H1 (cell line): ENCODE measurements around the gene SLC22A23. TPM values are rescaled to one million over a fixed set of nuclear protein-coding genes. Genes with fewer than 3 reads are reported as not detected.

Source experiments
- CTCF ChIA-PET: fragments of 300-600 bp; sonication (Branson Sonifier 250); formaldehyde crosslinking; loops from one replicate; lab custom pipeline; 2021; ENCODE audit not compliant: partially characterized antibody; lab: Charles Lee
- POLR2A ChIA-PET: fragments of 300-600 bp; sonication (Branson Sonifier 250); formaldehyde crosslinking; loops from one replicate; lab custom pipeline; 2021; ENCODE audit warnings: inconsistent platforms; ENCODE audit not compliant: partially characterized antibody; lab: Charles Lee
- DNase-seq, 2 experiments: peaks; one replicate each; pipeline versions ENCODE4 v3.0.0 to v3.0.0-alpha.2; 2010 to 2022; ENCODE audit warnings: low spot score in 2 of 2, low read depth in 1 of 2, mixed read lengths in 1 of 2
- FAIRE-seq: peaks from 2 replicates; lab custom pipeline; 2011; peaks lifted over from hg19 to GRCh38; lab: Jason Lieb, UNC
- H2AFZ ChIP-seq: 2 replicates; pipeline ENCODE4 v1.8.1; 2012; ENCODE audit warnings: low read length, inconsistent platforms
- H2AK5ac ChIP-seq: 2 replicates; pipeline ENCODE4 v1.6.1; 2013; ENCODE audit warnings: low read depth, low read length
- H2BK120ac ChIP-seq: replicated peaks from 2 replicates; pipeline ENCODE3; 2013; ENCODE audit warnings: low read depth, low read length, inconsistent platforms
- H2BK12ac ChIP-seq: 2 replicates; pipeline ENCODE4 v1.6.1; 2013; ENCODE audit warnings: low read depth, low read length
- H2BK15ac ChIP-seq: 2 replicates; pipeline ENCODE4 v1.6.1; 2013; ENCODE audit warnings: low read length
- H2BK20ac ChIP-seq: 2 replicates; pipeline ENCODE4 v1.6.1; 2013; ENCODE audit warnings: low read length
- H2BK5ac ChIP-seq: 2 replicates; pipeline ENCODE4 v1.6.1; 2013; ENCODE audit warnings: low read depth, low read length
- H3K14ac ChIP-seq: 2 replicates; pipeline ENCODE4 v1.6.1; 2013; ENCODE audit warnings: inconsistent platforms; ENCODE audit not compliant: insufficient read length
- H3K18ac ChIP-seq: 2 replicates; pipeline ENCODE4 v1.6.1; 2013; ENCODE audit warnings: low read length; ENCODE audit errors: extremely low read depth
- H3K23ac ChIP-seq: 2 replicates; pipeline ENCODE4 v1.6.1; 2013; ENCODE audit warnings: inconsistent platforms; ENCODE audit not compliant: insufficient read length
- H3K23me2 ChIP-seq: 2 replicates; pipeline ENCODE4 v1.6.1; 2013; ENCODE audit warnings: low read depth, low read length
- H3K27ac ChIP-seq: 2 replicates; pipeline ENCODE4 v1.6.1; 2011; ENCODE audit warnings: low read depth, low read length, inconsistent platforms
- H3K27me3 ChIP-seq, 4 experiments: replicated peaks in 1 of 4; 1 replicate in 1 of 4; 2 replicates in 3 of 4; pipeline versions ENCODE4 v1.6.1 to v1.8.1; 2011 to 2013; ENCODE audit warnings: low read length in 3 of 4, mild to moderate bottlenecking in 3 of 4, inconsistent platforms in 2 of 4, mixed read lengths in 2 of 4, moderate library complexity in 1 of 4; ENCODE audit not compliant: control insufficient read depth in 3 of 4, insufficient read depth in 3 of 4; ENCODE audit errors: extremely low read depth in 1 of 4
- H3K36me3 ChIP-seq, 4 experiments: 2 replicates each; pipeline versions ENCODE4 v1.6.1 to v1.8.1; 2011 to 2013; ENCODE audit warnings: mild to moderate bottlenecking in 4 of 4, low read length in 3 of 4, moderate library complexity in 2 of 4, control low read depth in 1 of 4, inconsistent platforms in 1 of 4; ENCODE audit not compliant: insufficient read depth in 4 of 4, control insufficient read depth in 2 of 4
- H3K4ac ChIP-seq: replicated peaks from 2 replicates; pipeline ENCODE3; 2013; ENCODE audit warnings: low read length, low read depth, mixed read lengths, inconsistent platforms; ENCODE audit not compliant: insufficient read length
- H3K4me1 ChIP-seq, 4 experiments: replicated peaks in 1 of 4; 1 replicate in 1 of 4; 2 replicates in 3 of 4; pipeline versions ENCODE4 v1.6.1 to v1.8.1; 2011 to 2013; ENCODE audit warnings: low read length in 3 of 4, inconsistent platforms in 2 of 4, mixed read lengths in 1 of 4; ENCODE audit not compliant: insufficient read depth in 4 of 4, control insufficient read depth in 3 of 4
- H3K4me2 ChIP-seq, 2 experiments: 2 replicates each; pipeline versions ENCODE4 v1.6.1 to v1.8.1; 2011 to 2013; ENCODE audit warnings: low read depth in 2 of 2, low read length in 2 of 2, control low read depth in 1 of 2, inconsistent platforms in 1 of 2, mild to moderate bottlenecking in 1 of 2; ENCODE audit not compliant: insufficient read depth in 1 of 2
- H3K4me3 ChIP-seq, 4 experiments: fragments of 200-600, 300-600 bp in 1 of 4; sonication (generic), shearing (Covaris generic), sonication (Bioruptor Twin) in 1 of 4; 2 replicates each; pipeline versions ENCODE4 v1.5.1 to v1.8.1; 2011 to 2016; ENCODE audit warnings: low read length in 4 of 4, low read depth in 3 of 4, control low read depth in 2 of 4, inconsistent platforms in 2 of 4, mild to moderate bottlenecking in 2 of 4, mixed read lengths in 1 of 4, moderate library complexity in 1 of 4; ENCODE audit not compliant: insufficient read depth in 2 of 4; ENCODE audit errors: extremely low read depth in 1 of 4
- H3K56ac ChIP-seq: replicated peaks from 2 replicates; pipeline ENCODE3; 2013; ENCODE audit warnings: low read depth, mild to moderate bottlenecking, mixed read lengths, low read length, inconsistent platforms; ENCODE audit not compliant: insufficient read length
- H3K79me1 ChIP-seq: 2 replicates; pipeline ENCODE4 v1.6.1; 2013; ENCODE audit warnings: low read depth, low read length, control low read depth
- H3K79me2 ChIP-seq, 2 experiments: 2 replicates each; pipeline versions ENCODE4 v1.6.1 to v1.8.1; 2012 to 2013; ENCODE audit warnings: low read length in 2 of 2, mild to moderate bottlenecking in 2 of 2, inconsistent platforms in 1 of 2; ENCODE audit not compliant: insufficient read depth in 2 of 2, control insufficient read depth in 1 of 2
- H3K9ac ChIP-seq, 4 experiments: replicated peaks in 1 of 4; 1 replicate in 1 of 4; 2 replicates in 3 of 4; pipeline versions ENCODE4 v1.6.1 to v1.8.1; 2011 to 2013; ENCODE audit warnings: low read depth in 3 of 4, low read length in 3 of 4, control low read depth in 2 of 4, mild to moderate bottlenecking in 2 of 4, moderate library complexity in 2 of 4, inconsistent platforms in 1 of 4; ENCODE audit errors: extremely low read depth in 1 of 4
- H3K9me3 ChIP-seq, 2 experiments: 2 replicates each; pipeline versions ENCODE4 v1.6.1 to v1.8.1; 2012 to 2013; ENCODE audit warnings: mild to moderate bottlenecking in 2 of 2, moderate library complexity in 2 of 2, control low read depth in 1 of 2, inconsistent platforms in 1 of 2, low read depth in 1 of 2, low read length in 1 of 2, mixed read lengths in 1 of 2; ENCODE audit not compliant: insufficient read depth in 2 of 2
- H4K20me1 ChIP-seq, 2 experiments: replicated peaks in 1 of 2; 2 replicates each; pipeline versions ENCODE3 to v1.8.1; 2011 to 2013; ENCODE audit warnings: inconsistent platforms in 2 of 2, low read length in 2 of 2, mild to moderate bottlenecking in 1 of 2; ENCODE audit not compliant: insufficient read depth in 2 of 2, control insufficient read depth in 1 of 2
- H4K5ac ChIP-seq: 2 replicates; pipeline ENCODE4 v1.6.1; 2013; ENCODE audit warnings: low read length, low read depth, mixed read lengths, inconsistent platforms; ENCODE audit not compliant: insufficient read length
- H4K8ac ChIP-seq: 2 replicates; pipeline ENCODE4 v1.8.0; 2013; ENCODE audit warnings: mild to moderate bottlenecking, moderate library complexity, low read length, inconsistent platforms; ENCODE audit not compliant: insufficient read depth; ENCODE audit errors: extremely low read depth
- H4K91ac ChIP-seq: replicated peaks from 2 replicates; pipeline ENCODE3; 2013; ENCODE audit warnings: low read length, mixed read lengths, inconsistent platforms; ENCODE audit not compliant: insufficient read length
- BCL11A ChIP-seq, 2 experiments: IDR thresholded peaks; one replicate each; pipeline ENCODE4 v1.6.1; 2011; ENCODE audit warnings: low read depth in 2 of 2, low read length in 2 of 2, mild to moderate bottlenecking in 2 of 2
- CHD1 ChIP-seq: IDR thresholded peaks from 2 replicates; pipeline ENCODE4 v1.6.1; 2012; ENCODE audit warnings: low read depth, low read length, improper control_type of control experiment
- CHD2 ChIP-seq: IDR thresholded peaks from 2 replicates; pipeline ENCODE4 v1.6.1; 2012; ENCODE audit warnings: low read length, improper control_type of control experiment
- CREB1 ChIP-seq: IDR thresholded peaks from 2 replicates; pipeline ENCODE4 v1.6.1; 2012; ENCODE audit warnings: inconsistent platforms
- EZH2 ChIP-seq: fragments of 200-600 bp; sonication (generic); IDR thresholded peaks from 2 replicates; pipeline ENCODE4 v1.7.1; 2012; ENCODE audit warnings: low read depth, mild to moderate bottlenecking, moderate library complexity, low read length, inconsistent platforms; ENCODE audit not compliant: severe bottlenecking
- KDM5A ChIP-seq: fragments of 200-600 bp; IDR thresholded peaks from 2 replicates; pipeline ENCODE4 v1.7.1; 2012; ENCODE audit warnings: mild to moderate bottlenecking, low read length, inconsistent platforms, mixed read lengths
- MAFK ChIP-seq: IDR thresholded peaks from 2 replicates; pipeline ENCODE4 v1.6.1; 2012; ENCODE audit warnings: low read depth, mild to moderate bottlenecking, improper control_type of control experiment, low read length
- POLR2A ChIP-seq, 2 experiments: IDR thresholded peaks; 1 replicate in 1 of 2; 2 replicates in 1 of 2; pipeline ENCODE4 v1.6.1; 2011; ENCODE audit warnings: low read depth in 2 of 2, low read length in 2 of 2, mild to moderate bottlenecking in 2 of 2; ENCODE audit errors: control extremely low read depth in 1 of 2
- POLR2AphosphoS5 ChIP-seq: IDR thresholded peaks from 2 replicates; pipeline ENCODE4 v1.6.1; 2011; ENCODE audit warnings: low read depth, low read length
- POU5F1 ChIP-seq: IDR thresholded peaks from 2 replicates; pipeline ENCODE4 v1.6.1; 2011; ENCODE audit warnings: low read depth, mild to moderate bottlenecking, low read length, moderate library complexity
- SP4 ChIP-seq: IDR thresholded peaks from 2 replicates; pipeline ENCODE4 v1.6.1; 2012; ENCODE audit warnings: low read length, inconsistent platforms
- TEAD4 ChIP-seq: IDR thresholded peaks from 2 replicates; pipeline ENCODE4 v1.6.1; 2012; ENCODE audit warnings: low read depth, low read length, inconsistent platforms, mixed read lengths
- ZNF274 ChIP-seq: IDR thresholded peaks from 2 replicates; pipeline ENCODE4 v1.7.0; 2012; ENCODE audit warnings: low read length, borderline replicate concordance; ENCODE audit errors: extremely low read depth
- WGBS, 2 experiments: shearing (Covaris generic) in 1 of 2; methylation state at CpG; one replicate each; pipeline versions ENCODE4 v1.1.6 to v1.1.7; 2013 to 2015; ENCODE audit warnings: low lambda C conversion rate in 2 of 2, mixed read lengths in 2 of 2, inconsistent platforms in 1 of 2, low coverage in 1 of 2, missing lambda C conversion rate in 1 of 2; ENCODE audit not compliant: insufficient replicate concordance in 2 of 2, insufficient coverage in 1 of 2, insufficient read length in 1 of 2; ENCODE audit errors: extremely low coverage in 1 of 2, missing lambda C conversion rate in 1 of 2; 5-methylcytosine and 5-hydroxymethylcytosine counted together
- polyA plus RNA-seq, 7 experiments: library from polyadenylated mRNA; depleted of rRNA in 3 of 7; stranded (reverse) in 5 of 7; unstranded in 2 of 7; fragments of >200 nt in 5 of 7; fragments of 200-250 nt in 2 of 7; gene quantifications; 1 replicate in 5 of 7; 2 replicates in 1 of 7; 4 replicates in 1 of 7; pipeline versions ENCODE4 v1.2.1 to v1.2.3, GENCODE V29; 2011 to 2013; ENCODE audit warnings: missing spikeins in 2 of 7, mixed read lengths in 2 of 7
- total RNA-seq: library from RNA; stranded (reverse); fragmentation: NEBNext Ultra II Directional; extraction: Animal tissue kit (Norgen Biotek cat#: 25700); gene quantifications from 2 replicates; pipeline ENCODE4 v1.2.1, GENCODE V29; 2021

The SLC22A23 gene
- total and polyA plus RNA-seq, 2 of the 8 experiments (the other 6 are each of a cell fraction or from before 2014, with no cell fraction given) = 9.9 to 38.4 TPM

GRCh38 chr6:3343089-3343883 is 113.6 kb downstream of the SLC22A23 start:
- DNase-seq (no peak), FAIRE-seq (no peak)
- Histone ChIP-seq H3K27ac (no peak overlapping the region), H3K9ac (no peak overlapping the region), H2AK5ac (no peak overlapping the region), H3K79me2 (peaks cover 0 to 20% of the 10 kb centered on the region in 2 experiments; a peak in 1 of 4 replicates), H2BK120ac (no peak overlapping the region), H3K23ac (no peak overlapping the region), H3K9me3 (no peaks in the 10 kb centered on the region), H3K4me2 (no peak overlapping the region), H3K36me3 (no peaks in the 10 kb centered on the region), H3K4ac (no peak overlapping the region), H4K91ac (no peak overlapping the region), H2AFZ (no peak overlapping the region), H4K5ac (no peak overlapping the region), H3K4me1 (peaks cover 16 to 38% (median 28%) of the 10 kb centered on the region in 4 experiments), H3K27me3 (no peaks in the 10 kb centered on the region), H3K18ac (no peak overlapping the region), H2BK5ac (peak overlapping the region; percentile 17; the same call in 1 of the 2 replicates), H2BK12ac (peak overlapping the region; percentile 69; the same call in 1 of the 2 replicates), H3K14ac (no peak overlapping the region), H3K79me1 (0 out of 2 replicates have a peak, but pooled peaks cover 3% of the 10 kb centered on the region), H3K4me3 (no peak overlapping the region), H3K23me2 (no peaks in the 10 kb centered on the region; the same call in 1 of the 2 replicates), H4K20me1 (peaks cover 0 to 2% of the 10 kb centered on the region in 2 experiments), H3K56ac (no peak overlapping the region), H4K8ac (no peak overlapping the region), H2BK20ac (no peak overlapping the region), H2BK15ac (no peak overlapping the region)
- no peak for TF ChIP-seq POLR2A (IDR thresholded peaks at IDR 0.05; ENCODE audit: control extremely low read depth in 1 of 2, low read depth in 2 of 2, low read length in 2 of 2)
- no peak for TF ChIP-seq SP4
- no peak for TF ChIP-seq POU5F1
- TF ChIP-seq POLR2AphosphoS5 = no peak
- no peak for TF ChIP-seq CHD2
- TF ChIP-seq CHD1 = no peak
- TF ChIP-seq MAFK = no peak
- TF ChIP-seq EZH2 = no peak
- TF ChIP-seq ZNF274 = no peak
- TF ChIP-seq BCL11A (IDR thresholded peaks at IDR 0.05; ENCODE audit: low read depth in 2 of 2, low read length in 2 of 2) = no peak
- no peak for TF ChIP-seq TEAD4
- TF ChIP-seq KDM5A = no peak
- TF ChIP-seq CREB1 = no peak
- 86% methylated on average over 14 of the region's 14 CpGs; no CpG with 5 or more reads in 1 of the 2 experiments for WGBS, 2 experiments
- CTCF ChIA-PET = interaction anchor here (0.6 to 1.9 kb wide), 4 partner anchors 12 to 29 kb away, joined by 3 to 6 read pairs (median 4); no protein-coding TSS in a partner anchor
- POLR2A ChIA-PET = interaction anchor here (0.9 kb wide), 1 partner anchor 10 kb away, joined by 4 read pairs; no protein-coding TSS in a partner anchor
